HepG2 (cell line): ENCODE data around the gene NARF. TPM values are rescaled to one million over a fixed set of nuclear protein-coding genes. Genes with fewer than 3 reads are reported as not detected.
A peak's percentile ranks its signal among the peaks of the same experiment; 100 is the strongest.

Experiments used
- ATAD3A ChIP-seq: sonication (generic); formaldehyde crosslinking; IDR thresholded peaks from 2 replicates; pipeline ENCODE4 v1.4.0; 2020; ENCODE audit warnings: missing genetic modification reagents
- ATF4 ChIP-seq, 2 experiments: fragments of 450-650 bp in 1 of 2; sonication (generic) in 1 of 2; formaldehyde crosslinking; IDR thresholded peaks; 2 replicates each; pipeline versions ENCODE4 v1.5.0 to v1.8.0; 2020 to 2022; ENCODE audit warnings: mild to moderate bottlenecking in 1 of 2, missing genetic modification reagents in 1 of 2
- BHLHE40 ChIP-seq: IDR thresholded peaks from 2 replicates; pipeline ENCODE4 v1.6.1; 2011; ENCODE audit warnings: low read length, improper control_type of control experiment
- CERS6 ChIP-seq: sonication (generic); formaldehyde crosslinking; IDR thresholded peaks from 2 replicates; pipeline ENCODE4 v1.5.0; 2020; ENCODE audit warnings: missing genetic modification reagents
- KLF11 ChIP-seq: IDR thresholded peaks from 2 replicates; pipeline ENCODE4 v1.6.1; 2016; ENCODE audit warnings: missing compliant biosample characterization
- NFAT5 ChIP-seq: sonication (generic); formaldehyde crosslinking; IDR thresholded peaks from 2 replicates; pipeline ENCODE4 v1.4.0; 2020; ENCODE audit warnings: missing genetic modification reagents
- POLR2AphosphoS2 ChIP-seq: IDR thresholded peaks from 2 replicates; pipeline ENCODE4 v1.6.1; 2011; ENCODE audit warnings: low read depth, low read length, improper control_type of control experiment
- SRSF1 ChIP-seq: fragments of 200-400 bp; formaldehyde crosslinking; optimal IDR thresholded peaks from 2 replicates; pipeline ENCODE3; 2017; ENCODE audit warnings: mild to moderate bottlenecking, low read depth, low read length, moderate library complexity
- THAP7 ChIP-seq: sonication (generic); formaldehyde crosslinking; IDR thresholded peaks from 2 replicates; pipeline ENCODE4 v1.8.1; 2023; ENCODE audit warnings: mild to moderate bottlenecking, missing genetic modification reagents
- TRIM24 ChIP-seq: sonication (generic); formaldehyde crosslinking; IDR thresholded peaks from 2 replicates; pipeline ENCODE4 v1.8.0; 2022; ENCODE audit warnings: mild to moderate bottlenecking, missing genetic modification reagents
- ZNF460 ChIP-seq: sonication (generic); formaldehyde crosslinking; IDR thresholded peaks from 2 replicates; pipeline ENCODE4 v1.5.1; 2020; ENCODE audit warnings: missing genetic modification reagents, mild to moderate bottlenecking, borderline replicate concordance
- ZNF557 ChIP-seq: sonication (generic); formaldehyde crosslinking; IDR thresholded peaks from 2 replicates; pipeline ENCODE4 v1.4.0; 2020; ENCODE audit warnings: missing genetic modification reagents
- ZNF562 ChIP-seq: sonication (generic); formaldehyde crosslinking; IDR thresholded peaks from 2 replicates; pipeline ENCODE4 v1.8.0; 2022; ENCODE audit warnings: missing genetic modification reagents, borderline replicate concordance
- ZNF605 ChIP-seq: sonication (generic); formaldehyde crosslinking; IDR thresholded peaks from 2 replicates; pipeline ENCODE4 v1.8.0; 2022; ENCODE audit warnings: mild to moderate bottlenecking, missing genetic modification reagents
- ZNF83 ChIP-seq: sonication (generic); formaldehyde crosslinking; IDR thresholded peaks from 2 replicates; pipeline ENCODE4 v1.4.0; 2020; ENCODE audit warnings: missing genetic modification reagents, mild to moderate bottlenecking, borderline replicate concordance
- ZXDC ChIP-seq: sonication (generic); formaldehyde crosslinking; IDR thresholded peaks from 2 replicates; pipeline ENCODE4 v1.5.0; 2020; ENCODE audit warnings: mild to moderate bottlenecking, missing genetic modification reagents
- polyA plus RNA-seq, 8 experiments: library from polyadenylated mRNA; depleted of rRNA in 3 of 8; stranded (reverse) in 7 of 8; unstranded in 1 of 8; fragments of >200 nt; fragmentation: Illumina TruSeq in 4 of 8; extraction: Trizol in 4 of 8; gene quantifications; 2 replicates each; pipeline versions ENCODE4 v1.2.1 to v1.2.3, GENCODE V29; 2011 to 2016; ENCODE audit warnings: low read depth in 4 of 8, missing spikeins in 1 of 8, mixed read lengths in 1 of 8; ENCODE audit not compliant: insufficient read depth in 1 of 8
- total RNA-seq, 5 experiments: library from RNA; depleted of rRNA; stranded (reverse); fragments of >200 nt; fragmentation: Illumina TruSeq; extraction: Trizol; gene quantifications; 2 replicates each; pipeline ENCODE4 v1.2.3, GENCODE V29; 2016; ENCODE audit warnings: low read depth in 1 of 5

The NARF gene
- total and polyA plus RNA-seq, 2 of the 13 experiments (the other 11 are each of a cell fraction or from before 2014, with no cell fraction given): 61.1 to 144 TPM

GRCh38 chr17:82458885-82459424 is 414 bp downstream of the NARF start (continued):
- peak; percentile 67; the same call in 1 of the 2 replicates for TF ChIP-seq NFAT5 (CRISPR knock-in tag)
- TF ChIP-seq ZNF83 (CRISPR knock-in tag): 0 out of 2 replicates have a peak, but pooled peaks have one; percentile 31
- no peak for TF ChIP-seq BHLHE40
- no peak for TF ChIP-seq ATAD3A (CRISPR knock-in tag)
- no peak for TF ChIP-seq CERS6 (CRISPR knock-in tag)
- TF ChIP-seq ZNF562 (CRISPR knock-in tag): no peak
- 0 out of 2 replicates have a peak, but pooled peaks have one; percentile 2 for TF ChIP-seq POLR2AphosphoS2
- peak; percentile 59; the same call in 1 of the 2 replicates for TF ChIP-seq ZXDC
- no peak for TF ChIP-seq ZNF605 (CRISPR knock-in tag)
- TF ChIP-seq ZNF557 (CRISPR knock-in tag): no peak; the same call in 1 of the 2 replicates
- TF ChIP-seq ZNF460 (CRISPR knock-in tag): no peak
- peak in 1 of 2 experiments; percentile 35; a peak in 1 of 4 replicates for TF ChIP-seq ATF4 (CRISPR knock-in tag; IDR thresholded peaks at IDR 0.05)
- TF ChIP-seq THAP7: no peak
- no peak for TF ChIP-seq KLF11 (CRISPR knock-in tag)
- TF ChIP-seq TRIM24 (CRISPR knock-in tag): no peak
- peak; percentile 13 for TF ChIP-seq SRSF1
